ENCODE results near the gene RAD21L1.

DNA sequence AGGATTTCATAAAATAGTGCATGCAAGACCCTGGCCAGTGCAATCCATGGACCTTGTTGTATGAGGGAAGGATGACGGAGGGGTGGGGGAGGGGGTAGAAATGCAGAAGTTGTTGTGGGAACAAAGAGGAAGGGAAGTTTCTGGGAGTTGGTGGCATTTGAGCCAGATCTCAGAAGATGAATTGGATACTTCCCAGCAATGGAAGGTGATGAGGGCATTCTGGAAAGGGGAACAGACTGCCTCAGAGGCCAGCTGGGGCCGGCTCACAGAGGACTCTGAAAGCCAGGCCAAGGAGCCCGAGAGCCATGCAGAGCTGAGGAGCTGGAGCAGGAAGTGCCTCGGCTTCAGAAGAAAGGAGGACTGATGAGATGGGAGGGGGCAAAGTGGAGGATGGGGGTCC, 43.7 kb upstream of the RAD21L1 start:
- TF ChIP-seq PPARA (CRISPR knock-in tag; IDR thresholded peaks at IDR 0.05; ENCODE audit: borderline replicate concordance) (no peak), ARNTL (CRISPR knock-in tag; IDR thresholded peaks at IDR 0.05; ENCODE audit: borderline replicate concordance, low read depth) (no peak), TOX (CRISPR knock-in tag; IDR thresholded peaks at IDR 0.05; ENCODE audit: borderline replicate concordance) (no peak), RARB (CRISPR knock-in tag; IDR thresholded peaks at IDR 0.05) (no peak), BACH2 (CRISPR knock-in tag; IDR thresholded peaks at IDR 0.05; ENCODE audit: borderline replicate concordance) (no peak)
- TF ChIP-seq, protein P1, sequence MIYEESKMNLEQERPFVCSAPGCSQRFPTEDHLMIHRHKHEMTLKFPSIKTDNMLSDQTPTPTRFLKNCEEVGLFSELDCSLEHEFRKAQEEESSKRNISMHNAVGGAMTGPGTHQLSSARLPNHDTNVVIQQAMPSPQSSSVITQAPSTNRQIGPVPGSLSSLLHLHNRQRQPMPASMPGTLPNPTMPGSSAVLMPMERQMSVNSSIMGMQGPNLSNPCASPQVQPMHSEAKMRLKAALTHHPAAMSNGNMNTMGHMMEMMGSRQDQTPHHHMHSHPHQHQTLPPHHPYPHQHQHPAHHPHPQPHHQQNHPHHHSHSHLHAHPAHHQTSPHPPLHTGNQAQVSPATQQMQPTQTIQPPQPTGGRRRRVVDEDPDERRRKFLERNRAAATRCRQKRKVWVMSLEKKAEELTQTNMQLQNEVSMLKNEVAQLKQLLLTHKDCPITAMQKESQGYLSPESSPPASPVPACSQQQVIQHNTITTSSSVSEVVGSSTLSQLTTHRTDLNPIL (CRISPR knock-in tag; IDR thresholded peaks at IDR 0.05; ENCODE audit: low read depth), result no peak
- TF ChIP-seq, protein P2, sequence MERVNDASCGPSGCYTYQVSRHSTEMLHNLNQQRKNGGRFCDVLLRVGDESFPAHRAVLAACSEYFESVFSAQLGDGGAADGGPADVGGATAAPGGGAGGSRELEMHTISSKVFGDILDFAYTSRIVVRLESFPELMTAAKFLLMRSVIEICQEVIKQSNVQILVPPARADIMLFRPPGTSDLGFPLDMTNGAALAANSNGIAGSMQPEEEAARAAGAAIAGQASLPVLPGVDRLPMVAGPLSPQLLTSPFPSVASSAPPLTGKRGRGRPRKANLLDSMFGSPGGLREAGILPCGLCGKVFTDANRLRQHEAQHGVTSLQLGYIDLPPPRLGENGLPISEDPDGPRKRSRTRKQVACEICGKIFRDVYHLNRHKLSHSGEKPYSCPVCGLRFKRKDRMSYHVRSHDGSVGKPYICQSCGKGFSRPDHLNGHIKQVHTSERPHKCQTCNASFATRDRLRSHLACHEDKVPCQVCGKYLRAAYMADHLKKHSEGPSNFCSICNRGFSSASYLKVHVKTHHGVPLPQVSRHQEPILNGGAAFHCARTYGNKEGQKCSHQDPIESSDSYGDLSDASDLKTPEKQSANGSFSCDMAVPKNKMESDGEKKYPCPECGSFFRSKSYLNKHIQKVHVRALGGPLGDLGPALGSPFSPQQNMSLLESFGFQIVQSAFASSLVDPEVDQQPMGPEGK (CRISPR knock-in tag; IDR thresholded peaks at IDR 0.05; ENCODE audit: borderline replicate concordance), result no peak

All from SK-N-SH treated with all-trans-retinoic acid at 6 μM for 48 hours (cell line).